GM12891 (cell line): ENCODE results near the gene WIZ.

ENCODE experiments used
- PAX5 ChIP-seq: IDR thresholded peaks from 2 replicates; pipeline ENCODE4 v1.6.1; 2011; ENCODE audit warnings: low read length, moderate library complexity, mild to moderate bottlenecking; ENCODE audit not compliant: insufficient read depth, severe bottlenecking
- POLR2A ChIP-seq: IDR thresholded peaks from 2 replicates; pipeline ENCODE4 v1.6.1; 2011; ENCODE audit warnings: low read depth, low read length, control low read depth
- POLR2AphosphoS5 ChIP-seq: IDR thresholded peaks from 2 replicates; pipeline ENCODE4 v1.6.1; 2011; ENCODE audit warnings: low read depth, low read length, control low read depth
- POU2F2 ChIP-seq: IDR thresholded peaks from 2 replicates; pipeline ENCODE4 v1.6.1; 2011; ENCODE audit warnings: low read depth, mild to moderate bottlenecking, control low read depth, low read length, moderate library complexity
- SPI1 ChIP-seq: IDR thresholded peaks from 2 replicates; pipeline ENCODE4 v1.6.1; 2011; ENCODE audit warnings: low read depth, low read length, control low read depth
- TAF1 ChIP-seq: IDR thresholded peaks from 2 replicates; pipeline ENCODE4 v1.6.1; 2011; ENCODE audit warnings: low read depth, low read length, control low read depth

DNA sequence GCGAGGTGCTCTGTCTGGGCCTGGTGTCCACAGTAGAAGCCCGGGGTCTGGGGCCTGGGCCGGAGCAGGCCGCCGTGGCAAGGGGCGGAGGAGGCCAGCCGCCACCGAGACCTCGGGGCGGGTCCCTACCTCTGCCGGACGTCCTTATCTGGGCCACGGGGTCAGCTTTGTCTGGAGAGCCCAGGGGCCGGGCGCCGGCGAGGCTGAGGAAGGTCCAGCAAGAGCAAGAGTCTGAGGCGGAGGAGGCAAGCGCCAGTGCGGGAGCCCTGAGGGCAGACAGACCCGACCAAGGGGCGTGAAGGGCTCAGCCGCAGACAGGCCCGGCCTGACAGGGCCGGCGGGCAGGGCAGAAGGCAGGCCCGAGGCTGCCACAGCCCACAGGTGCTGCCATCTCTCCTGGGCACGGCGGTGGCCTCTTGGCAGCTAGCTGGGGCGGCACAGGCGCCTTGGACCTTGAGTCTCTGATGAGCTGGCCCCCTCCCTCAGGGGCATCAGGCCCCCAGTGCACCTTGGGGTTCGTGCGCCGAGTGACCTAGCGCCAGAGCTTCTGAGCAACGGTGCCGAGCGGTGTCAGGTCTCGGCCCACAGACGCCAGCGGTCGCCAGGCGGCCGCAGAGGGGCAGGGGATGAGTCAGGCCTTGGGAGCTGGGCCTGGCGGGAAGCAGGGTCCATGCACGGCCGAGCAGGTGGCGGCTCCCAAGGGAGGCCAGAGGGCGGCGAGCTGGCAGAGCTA is 51.1 kb downstream of the WIZ start:
- TF ChIP-seq POLR2AphosphoS5 (no peak), TAF1 (no peak), POLR2A (no peak), SPI1 (no peak), POU2F2 (no peak), PAX5 (no peak)
